Posterior cingulate gyrus (tissue), 11 donors: Measurements from ENCODE around the gene PIK3C2B.

Source experiments
- DNase-seq, 10 donors: peaks; one replicate each; pipeline versions ENCODE4 v3.0.0 to v3.0.0-alpha.2; 2020 to 2021; ENCODE audit warnings: mixed read lengths in 3 of 10
- intact Hi-C: fragments of 100-400 bp; cut with DNase I; formaldehyde crosslinking; loops from one replicate; pipeline ENCODE4 v1.15.1; 2023

Gene PIK3C2B

GRCh38 chr1:204509186-204509635 lies 14.6 kb upstream of the PIK3C2B start:
- intact Hi-C loops, result no loop called here
- DNase-seq, result no peak

GRCh38 chr1:204507317-204508105 lies 12.9 kb upstream of the PIK3C2B start:
- intact Hi-C loops, result loop anchor here (2.0 kb wide), 1 partner anchor 299 kb away; no protein-coding TSS in a partner anchor
- peak in 4 of 10 donors; percentile 21 to 87 (median 50) for DNase-seq

GRCh38 chr1:204506969-204507316 lies 12.3 kb upstream of the PIK3C2B start:
- intact Hi-C loops, result loop anchor here (2.0 kb wide), 1 partner anchor 300 kb away; no protein-coding TSS in a partner anchor
- DNase-seq, result peak in 8 of 10 donors; percentile 58 to 93 (median 78)

- DNase-seq, result peak in 8 of 10 donors; percentile 49 to 90 (median 58)
- intact Hi-C loops, result loop anchor here (2.0 kb wide), 1 partner anchor 300 kb away; no protein-coding TSS in a partner anchor
These were observed 11.8 kb upstream of the PIK3C2B start for GRCh38 chr1:204506201-204506968.

GRCh38 chr1:204505674-204506200 lies 11.1 kb upstream of the PIK3C2B start:
- DNase-seq, result no peak
- intact Hi-C loops, result loop anchor here (2.0 kb wide), 1 partner anchor 301 kb away; no protein-coding TSS in a partner anchor

- DNase-seq, result no peak
- intact Hi-C loops, result loop anchor here (1.0 to 2.0 kb wide), 2 partner anchors 58 to 73 kb away; no protein-coding TSS in a partner anchor
These were observed 9.4 kb upstream of the PIK3C2B start for GRCh38 chr1:204503913-204504519.

DNA sequence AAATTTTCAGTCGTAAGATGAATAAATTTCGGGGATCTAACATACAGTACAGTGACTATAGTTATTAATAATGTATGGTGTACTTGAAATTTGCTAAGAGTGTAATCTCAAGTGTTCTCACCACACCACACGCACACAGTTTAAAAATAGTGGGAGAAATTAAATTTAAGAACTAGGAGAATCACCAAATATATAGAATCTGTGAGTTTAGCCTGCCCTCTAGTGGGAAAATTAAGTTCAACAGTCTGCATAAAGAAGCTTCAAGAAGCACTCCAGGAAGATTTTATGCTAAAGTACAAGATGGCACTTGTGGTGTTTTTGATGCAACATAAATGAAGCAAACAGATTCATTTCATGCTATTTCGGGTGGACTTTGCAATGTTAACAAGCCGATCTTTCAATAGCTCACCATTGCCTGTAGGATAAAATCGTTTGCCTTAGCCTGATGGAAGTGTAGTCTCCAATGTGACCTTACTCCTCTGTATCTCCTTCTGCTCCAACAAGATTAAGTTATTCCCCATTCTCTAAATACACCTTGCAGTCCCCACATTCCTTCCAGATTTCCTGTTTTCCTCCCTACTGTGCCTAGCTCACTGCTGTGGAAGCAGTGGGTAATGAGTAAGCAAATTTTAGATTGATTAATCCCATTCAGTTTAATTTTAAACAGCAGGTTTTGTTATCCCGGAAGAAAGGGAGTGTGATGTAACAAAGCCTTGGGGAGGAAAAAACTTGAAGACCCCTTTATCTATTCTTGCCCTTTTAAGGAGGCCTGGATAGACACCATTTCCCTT lies 8.7 kb upstream of the PIK3C2B start:
- intact Hi-C loops, result loop anchor here (1.0 to 2.0 kb wide), 2 partner anchors 57 to 73 kb away; no protein-coding TSS in a partner anchor
- DNase-seq, result no peak

GRCh38 chr1:204502241-204502640 lies 7.6 kb upstream of the PIK3C2B start:
- DNase-seq, result no peak
- intact Hi-C loops, result loop anchor here (2.0 kb wide), 1 partner anchor 71 kb away; no protein-coding TSS in a partner anchor

- intact Hi-C loops, result loop anchor here (10.0 kb wide), 1 partner anchor 335 kb away; the partner anchor contains the start of gene REN
These were observed 5.2 kb upstream of the PIK3C2B start for GRCh38 chr1:204499511-204500468.

GRCh38 chr1:204498981-204499380 lies 4.4 kb upstream of the PIK3C2B start:
- no peak for DNase-seq
- intact Hi-C loops, result loop anchor here (10.0 kb wide), 1 partner anchor 334 kb away; the partner anchor contains the start of gene REN

More at GRCh38 chr1:204499511-204500468, 5.2 kb upstream of the PIK3C2B start:
- DNase-seq, result no peak

DNA sequence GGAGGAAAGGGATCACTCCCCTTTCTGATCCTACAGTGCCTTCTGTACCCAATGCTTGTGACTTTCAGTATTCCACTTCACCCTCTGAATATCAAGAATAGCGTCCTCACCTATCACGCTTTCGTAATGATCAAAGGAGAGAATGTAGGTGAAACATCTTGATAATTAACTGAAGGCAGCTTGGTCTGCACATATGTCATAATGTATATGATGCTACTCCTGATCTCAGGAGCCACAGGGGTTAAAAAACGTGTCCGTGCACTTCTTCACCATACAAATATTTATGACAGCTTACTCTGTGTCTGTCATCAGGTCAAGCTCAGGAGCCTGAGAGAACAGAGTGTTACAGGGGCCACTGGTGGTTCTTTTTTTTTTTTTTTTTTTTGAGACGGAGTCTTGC lies 1.2 kb upstream of the PIK3C2B start:
- no peak for DNase-seq
- intact Hi-C loops, result loop anchor here (10.0 kb wide), 1 partner anchor 331 kb away; the partner anchor contains the start of gene REN

- intact Hi-C loops, result loop anchor here (10.0 kb wide), 1 partner anchor 330 kb away; the partner anchor contains the start of gene REN
- DNase-seq, result no peak
These were observed 611 bp upstream of the PIK3C2B start for GRCh38 chr1:204495078-204495753.

DNA sequence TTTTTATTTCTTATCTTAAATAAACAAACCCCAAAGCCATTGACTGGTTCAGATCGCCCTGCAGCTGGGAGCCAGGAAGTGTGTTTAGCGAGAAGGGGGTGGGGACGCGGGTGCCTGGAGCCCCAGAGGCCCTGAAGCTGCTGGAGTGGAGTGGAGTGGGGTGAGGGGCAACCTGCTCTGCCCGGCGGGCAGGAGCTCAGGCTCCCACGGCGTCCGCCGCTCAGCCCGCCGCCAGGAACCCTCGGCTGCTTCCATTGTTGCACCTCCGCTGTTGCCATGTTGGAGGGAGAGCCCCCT lies 673 bp downstream of the PIK3C2B start:
- intact Hi-C loops, result loop anchor here (1.0 to 10.0 kb wide), 3 partner anchors 28 to 329 kb away; partner anchors contain the start of gene REN
- DNase-seq, result peak in 8 of 10 donors; percentile 43 to 92 (median 64)

DNA sequence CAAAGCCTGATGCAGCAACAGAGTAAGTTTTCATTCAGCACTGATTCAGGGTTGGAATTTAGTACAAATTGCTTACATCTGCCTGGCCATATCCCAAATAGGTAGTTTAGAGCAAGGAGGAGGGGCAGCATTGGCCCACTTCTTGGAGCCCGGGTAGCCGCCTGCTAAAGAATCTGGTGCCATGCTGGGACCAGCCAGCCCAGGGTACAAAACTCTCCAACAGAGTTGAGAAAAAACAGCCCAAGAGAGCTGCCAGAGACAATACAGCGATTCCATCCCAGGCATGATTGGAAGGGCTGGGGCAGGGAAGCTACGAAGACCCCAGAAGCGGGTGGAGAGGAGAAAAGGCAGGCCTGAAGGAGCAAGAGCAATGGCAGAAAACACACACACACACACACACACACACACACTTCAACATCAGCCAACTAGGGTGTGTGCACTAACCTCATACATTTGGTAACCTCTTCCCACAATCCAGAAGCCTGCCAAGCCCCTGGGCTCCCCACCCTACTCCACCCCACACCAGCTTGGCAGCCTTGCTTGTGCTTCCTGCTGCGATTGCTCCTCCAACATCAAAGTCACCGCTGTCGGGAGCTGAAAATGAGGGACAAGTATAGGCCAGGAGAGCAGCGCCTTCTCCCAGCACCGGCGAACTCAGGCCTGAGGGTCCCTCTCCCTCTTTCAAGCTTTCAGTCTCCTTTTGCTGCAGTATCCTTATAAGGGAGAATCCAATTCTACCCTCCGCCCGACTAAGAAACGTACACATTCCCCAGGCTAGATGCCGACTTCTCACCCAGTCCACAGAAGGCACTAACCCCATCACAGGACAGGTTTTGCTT lies 1.2 kb downstream of the PIK3C2B start:
- intact Hi-C loops, result loop anchor here (5.0 to 10.0 kb wide), 2 partner anchors 41 to 329 kb away; partner anchors contain the start of gene REN
- DNase-seq, result peak in 4 of 10 donors; percentile 54 to 90 (median 67)

DNA sequence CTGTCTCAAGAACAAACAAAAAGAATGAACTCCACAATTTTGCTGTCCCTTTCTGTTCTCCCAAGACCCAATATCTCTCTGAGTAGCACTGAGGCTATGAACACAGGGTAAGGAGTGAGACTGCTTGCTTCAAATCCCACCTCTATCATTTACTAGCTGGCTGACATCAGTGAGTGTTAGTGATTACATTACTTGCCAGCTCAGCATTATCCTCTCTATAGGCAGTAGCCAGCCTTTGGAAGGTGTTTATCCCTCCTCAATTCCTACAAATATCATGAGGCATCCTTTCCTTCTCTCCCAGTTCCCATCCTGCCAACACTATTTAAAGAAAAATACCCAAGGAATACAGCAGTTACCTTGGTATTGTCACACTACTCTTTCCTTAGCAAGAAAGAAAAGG lies 3.0 kb downstream of the PIK3C2B start:
- DNase-seq, result no peak
- intact Hi-C loops, result loop anchor here (5.0 to 10.0 kb wide), 2 partner anchors 39 to 327 kb away; partner anchors contain the start of gene REN

GRCh38 chr1:204487256-204487615 lies 7.4 kb downstream of the PIK3C2B start:
- DNase-seq, result no peak
- intact Hi-C loops, result no loop called here
